Measurements from ENCODE around the gene DMD. TPM values are rescaled to one million over a fixed set of nuclear protein-coding genes. Genes with fewer than 3 reads are reported as not detected.

DMD gene
- total and polyA plus RNA-seq, 2 of the 8 experiments (the other 6 are each of a cell fraction or from before 2014, with no cell fraction given) = 4.8 to 7.4 TPM

- H2BK12ac ChIP-seq (ENCODE audit: low read depth, low read length) = no peak overlapping the region
- H3K27me3 ChIP-seq (replicated peaks in 1 of 4; ENCODE audit: control insufficient read depth in 3 of 4, extremely low read depth in 1 of 4, insufficient read depth in 3 of 4, low read length in 3 of 4) = no peaks in the 10 kb centered on the region
- H2BK20ac ChIP-seq (ENCODE audit: low read length) = no peak overlapping the region
- H4K91ac ChIP-seq (replicated peaks; ENCODE audit: insufficient read length, low read length) = no peak overlapping the region
- H3K18ac ChIP-seq (ENCODE audit: extremely low read depth, low read length) = no peak overlapping the region
- H2BK120ac ChIP-seq (replicated peaks; ENCODE audit: low read depth, low read length) = no peak overlapping the region
- H3K56ac ChIP-seq (replicated peaks; ENCODE audit: insufficient read length, low read depth, low read length) = no peak overlapping the region
- no peak overlapping the region for H2BK5ac ChIP-seq (ENCODE audit: low read depth, low read length)
- no peak overlapping the region for H2AFZ ChIP-seq (ENCODE audit: low read length)
- H3K23ac ChIP-seq (ENCODE audit: insufficient read length) = no peak overlapping the region
- WGBS, 2 experiments (ENCODE audit: extremely low coverage in 1 of 2, insufficient coverage in 1 of 2, insufficient read length in 1 of 2, insufficient replicate concordance in 2 of 2, low coverage in 1 of 2, low lambda C conversion rate in 2 of 2, missing lambda C conversion rate in 1 of 2) = 83% methylated on average over 3 of the region's 3 CpGs; no CpG with 5 or more reads in 1 of the 2 experiments
- H3K14ac ChIP-seq (ENCODE audit: insufficient read length) = no peak overlapping the region
- no peaks in the 10 kb centered on the region for H3K79me1 ChIP-seq (ENCODE audit: low read depth, low read length)
- H3K4me2 ChIP-seq (ENCODE audit: insufficient read depth in 1 of 2, low read depth in 2 of 2, low read length in 2 of 2) = no peak overlapping the region
- CTCF ChIA-PET (ENCODE audit: partially characterized antibody) = no interaction called here
- no peak overlapping the region for H3K27ac ChIP-seq (ENCODE audit: low read depth, low read length)
- POLR2A ChIA-PET (ENCODE audit: partially characterized antibody) = no interaction called here
- no peak for DNase-seq (ENCODE audit: low read depth in 1 of 2, low spot score in 2 of 2)
- H3K4me3 ChIP-seq (ENCODE audit: extremely low read depth in 1 of 4, insufficient read depth in 2 of 4, low read depth in 3 of 4, low read length in 4 of 4) = no peak overlapping the region
- H3K9ac ChIP-seq (replicated peaks in 1 of 4; ENCODE audit: extremely low read depth in 1 of 4, low read depth in 3 of 4, low read length in 3 of 4) = no peak overlapping the region
- H3K9me3 ChIP-seq (ENCODE audit: insufficient read depth in 2 of 2, low read depth in 1 of 2, low read length in 1 of 2) = no peaks in the 10 kb centered on the region
- H2BK15ac ChIP-seq (ENCODE audit: low read length) = no peak overlapping the region
- no peaks in the 10 kb centered on the region for H3K23me2 ChIP-seq (ENCODE audit: low read depth, low read length)
- no peak for FAIRE-seq
- H4K8ac ChIP-seq (ENCODE audit: extremely low read depth, insufficient read depth, low read length) = no peak overlapping the region
- no peaks in the 10 kb centered on the region for H3K4me1 ChIP-seq (replicated peaks in 1 of 4; ENCODE audit: control insufficient read depth in 3 of 4, insufficient read depth in 4 of 4, low read length in 3 of 4)
- H2AK5ac ChIP-seq (ENCODE audit: low read depth, low read length) = no peak overlapping the region
- no peaks in the 10 kb centered on the region for H4K20me1 ChIP-seq (replicated peaks in 1 of 2; ENCODE audit: control insufficient read depth in 1 of 2, insufficient read depth in 2 of 2, low read length in 2 of 2)
- no peak overlapping the region for H4K5ac ChIP-seq (ENCODE audit: insufficient read length, low read depth, low read length)
- H3K4ac ChIP-seq (replicated peaks; ENCODE audit: insufficient read length, low read depth, low read length) = no peak overlapping the region
- no peaks in the 10 kb centered on the region for H3K36me3 ChIP-seq (ENCODE audit: control insufficient read depth in 2 of 4, insufficient read depth in 4 of 4, low read length in 3 of 4)
- H3K79me2 ChIP-seq (ENCODE audit: control insufficient read depth in 1 of 2, insufficient read depth in 2 of 2, low read length in 2 of 2) = no peaks in the 10 kb centered on the region
- TF ChIP-seq JUND (IDR thresholded peaks at IDR 0.05; ENCODE audit: low read length) (no peak), RFX5 (IDR thresholded peaks at IDR 0.05; ENCODE audit: borderline replicate concordance, low read depth, low read length) (no peak), CBX5 (IDR thresholded peaks at IDR 0.05; ENCODE audit: low read depth, low read length) (no peak), RNF2 (IDR thresholded peaks at IDR 0.05; ENCODE audit: borderline replicate concordance, low read depth, low read length, missing control alignments, poor library complexity, severe bottlenecking) (no peak), SP1 (IDR thresholded peaks at IDR 0.05; ENCODE audit: low read depth, low read length) (no peak), CHD2 (IDR thresholded peaks at IDR 0.05; ENCODE audit: low read length) (no peak), ZNF274 (IDR thresholded peaks at IDR 0.05; ENCODE audit: borderline replicate concordance, extremely low read depth, low read length) (no peak), MAX (IDR thresholded peaks at IDR 0.05) (no peak), CBX8 (IDR thresholded peaks at IDR 0.05; ENCODE audit: borderline replicate concordance, low read depth, low read length) (no peak), EGR1 (IDR thresholded peaks at IDR 0.05; ENCODE audit: borderline replicate concordance, low read depth, low read length) (no peak), CREB1 (IDR thresholded peaks at IDR 0.05) (no peak), CTCF (IDR thresholded peaks at IDR 0.05; ENCODE audit: control extremely low read depth in 1 of 3, insufficient read depth in 1 of 3, low read depth in 1 of 3, low read length in 3 of 3) (no peak), CHD1 (IDR thresholded peaks at IDR 0.05; ENCODE audit: low read depth, low read length) (no peak)
Measured at GRCh38 chrX:32896088-32896487, 315.3 kb downstream of the DMD start.

All from H1 (cell line).